GM19397 (cell line): Measurements from ENCODE around the gene ZNF653.
"Not testable (repeated sequence)": the region's sequence is repeated elsewhere in the genome, so short reads cannot be mapped to it uniquely, and the experiment has no call there.

ENCODE experiments used
- ATAC-seq: cut with Tn5 transposase; IDR thresholded peaks from one replicate; pipeline ENCODE4 v1.9.1; 2021; ENCODE audit warnings: mild to moderate bottlenecking, moderate library complexity; ENCODE audit not compliant: unreplicated experiment

The ZNF653 gene

DNA sequence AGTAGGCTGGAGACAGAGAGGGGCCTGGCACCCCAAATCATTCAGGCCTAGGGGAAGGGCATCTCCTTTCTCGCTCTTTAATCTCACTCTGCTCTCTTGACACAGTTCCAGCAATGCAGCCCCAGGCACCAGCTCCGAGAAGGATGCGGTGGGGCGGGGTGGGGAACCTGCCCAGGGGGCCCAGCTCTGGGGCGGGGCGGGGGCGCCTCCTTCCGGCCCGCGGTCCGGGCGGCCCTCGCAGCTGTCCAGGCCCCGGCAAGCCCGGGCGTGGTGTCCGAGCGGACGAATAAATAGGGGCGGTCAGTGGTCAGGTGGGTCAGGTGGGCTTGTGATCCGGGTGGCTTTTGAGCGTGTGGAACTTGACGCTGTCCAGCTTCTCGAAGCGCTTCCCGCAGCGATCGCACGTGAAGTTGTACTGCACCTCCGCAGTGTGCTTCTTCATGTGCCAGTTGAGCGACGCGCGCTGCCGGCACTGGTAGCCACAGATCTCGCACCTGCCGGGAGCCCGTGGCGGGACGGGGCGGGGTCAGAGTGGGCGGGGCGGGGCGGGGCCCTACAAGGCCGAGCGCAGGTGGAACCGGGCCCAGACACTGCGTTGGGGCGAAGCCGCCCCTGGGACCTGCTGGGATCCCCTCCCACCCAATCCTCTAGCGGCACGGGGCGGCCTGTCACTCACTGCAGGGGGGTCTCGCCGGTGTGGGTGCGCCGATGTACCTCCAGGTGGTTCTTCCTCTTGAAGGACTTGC lies 22.1 kb downstream of the ZNF653 start:
- ATAC-seq: no peak

DNA sequence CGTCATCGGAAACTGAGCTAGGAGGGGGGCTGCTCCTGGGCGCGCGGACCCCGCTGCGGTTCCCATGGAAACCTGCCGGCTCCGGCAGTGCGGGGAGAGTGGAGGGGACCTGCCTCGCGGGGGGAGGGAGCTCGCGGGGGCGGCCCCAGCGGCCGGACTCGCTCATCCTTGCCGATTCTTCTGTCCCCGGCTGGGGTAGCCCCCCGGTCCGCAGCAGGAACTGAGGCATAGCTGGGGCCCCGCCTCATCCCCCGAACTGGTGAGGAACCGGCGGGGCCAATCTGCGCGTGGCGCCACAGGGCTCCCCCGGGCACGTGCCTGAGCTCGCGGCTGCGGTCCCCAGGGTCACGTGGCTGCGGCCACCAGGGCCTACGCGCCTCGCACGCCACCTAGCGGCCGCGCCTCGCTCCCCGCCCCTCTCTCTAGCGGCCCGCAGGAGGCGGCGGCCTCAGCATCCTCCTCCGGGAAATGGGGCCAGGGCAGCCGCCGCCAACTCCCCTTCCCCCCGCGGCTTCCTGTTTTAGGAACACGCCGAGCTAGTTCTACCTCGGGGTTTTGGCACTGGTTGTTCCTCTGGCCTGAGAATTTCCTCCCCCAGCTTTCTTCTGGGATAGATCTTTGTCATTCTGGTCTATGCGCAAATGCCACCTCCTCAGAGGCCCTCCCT lies 23.1 kb downstream of the ZNF653 start:
- peak; percentile 63 for ATAC-seq

DNA sequence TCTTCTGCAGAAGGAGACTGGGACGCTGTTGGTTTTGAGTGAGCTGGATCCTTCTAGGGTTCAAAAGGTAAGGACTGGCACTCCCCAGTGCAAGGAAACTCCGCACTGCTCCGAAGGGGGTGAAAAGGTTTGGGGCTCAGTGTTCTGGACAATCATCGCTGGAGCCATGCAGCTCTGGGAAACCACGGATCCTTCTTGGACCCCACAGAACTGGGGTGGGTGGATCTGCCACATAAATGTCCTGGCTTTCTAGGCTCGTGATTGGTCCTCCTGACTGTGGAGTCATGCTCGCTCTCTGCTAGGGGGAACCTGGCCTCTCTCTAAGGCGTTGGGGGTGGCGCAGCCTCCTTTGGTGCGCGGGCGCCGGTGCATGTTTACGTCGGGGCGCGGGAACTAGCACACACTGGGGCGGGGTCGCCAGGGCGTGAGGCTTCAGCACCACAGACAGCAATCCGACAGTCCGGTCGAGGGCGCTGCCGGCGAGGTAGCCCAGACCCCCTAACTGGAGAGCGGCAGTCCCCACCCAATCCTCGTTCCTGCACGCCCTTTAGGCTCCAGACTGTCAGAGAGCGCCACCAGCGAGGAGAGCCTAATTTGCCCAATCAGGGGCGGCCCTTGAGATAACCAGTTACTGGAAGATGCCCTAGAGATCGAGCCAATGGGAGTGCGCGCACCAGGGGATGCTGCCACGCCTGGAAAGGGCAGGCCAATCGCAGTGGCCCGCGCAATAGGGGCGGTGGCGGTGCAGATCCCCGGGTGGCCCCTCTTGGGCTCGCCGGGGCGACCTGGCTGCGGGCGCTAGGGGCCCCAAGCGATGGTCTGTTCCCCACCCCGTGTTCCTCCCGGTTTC lies 23.9 kb downstream of the ZNF653 start:
- ATAC-seq: peak; percentile 55

DNA sequence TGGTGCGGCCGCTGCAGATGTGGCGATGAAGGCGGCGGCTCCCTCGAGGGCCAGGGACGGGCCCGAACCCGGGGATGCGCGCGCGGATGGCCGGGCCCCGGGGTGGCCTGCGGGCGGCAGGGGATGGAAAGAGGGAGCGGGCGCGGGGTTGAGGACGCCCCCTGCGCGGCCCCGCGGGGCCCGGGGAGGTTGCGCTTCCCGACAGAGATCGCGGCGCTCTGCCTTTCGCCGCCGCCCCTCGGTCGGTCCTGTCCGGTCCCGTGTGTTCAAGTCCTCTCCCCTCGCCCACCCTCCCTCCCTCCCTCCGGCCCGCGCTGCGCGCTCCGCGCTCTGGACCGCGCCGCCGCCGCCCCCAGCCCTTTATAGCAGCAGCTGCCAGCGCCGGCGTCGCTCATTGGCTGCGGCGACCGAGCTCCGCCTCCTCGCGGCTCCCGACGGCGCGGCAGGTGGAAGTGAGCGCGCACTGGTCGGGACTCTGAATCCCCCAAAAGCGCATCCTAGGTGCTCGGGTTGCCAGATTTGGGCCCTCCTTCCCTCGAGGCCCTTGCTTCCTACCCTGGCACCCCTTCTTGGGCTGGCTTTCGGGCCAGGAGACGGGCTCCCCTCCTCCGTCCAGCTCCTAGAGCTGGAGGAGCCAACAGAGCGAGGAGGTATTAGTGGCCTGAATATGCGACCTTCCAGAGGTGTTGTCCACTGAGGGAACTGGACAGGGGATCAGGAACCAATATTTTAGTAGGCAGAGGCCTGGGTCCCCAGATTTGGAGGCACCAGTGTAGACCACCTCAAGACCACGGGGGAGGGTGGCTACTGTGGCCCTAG lies 24.7 kb downstream of the ZNF653 start, which contains the start of gene ELAVL3:
Gene ELAVL3, minus strand, starts transcription at position 332 of the 819 bp plus-strand sequence. CDS start 438 bp downstream, outside the sequence.
- no peak for ATAC-seq

DNA sequence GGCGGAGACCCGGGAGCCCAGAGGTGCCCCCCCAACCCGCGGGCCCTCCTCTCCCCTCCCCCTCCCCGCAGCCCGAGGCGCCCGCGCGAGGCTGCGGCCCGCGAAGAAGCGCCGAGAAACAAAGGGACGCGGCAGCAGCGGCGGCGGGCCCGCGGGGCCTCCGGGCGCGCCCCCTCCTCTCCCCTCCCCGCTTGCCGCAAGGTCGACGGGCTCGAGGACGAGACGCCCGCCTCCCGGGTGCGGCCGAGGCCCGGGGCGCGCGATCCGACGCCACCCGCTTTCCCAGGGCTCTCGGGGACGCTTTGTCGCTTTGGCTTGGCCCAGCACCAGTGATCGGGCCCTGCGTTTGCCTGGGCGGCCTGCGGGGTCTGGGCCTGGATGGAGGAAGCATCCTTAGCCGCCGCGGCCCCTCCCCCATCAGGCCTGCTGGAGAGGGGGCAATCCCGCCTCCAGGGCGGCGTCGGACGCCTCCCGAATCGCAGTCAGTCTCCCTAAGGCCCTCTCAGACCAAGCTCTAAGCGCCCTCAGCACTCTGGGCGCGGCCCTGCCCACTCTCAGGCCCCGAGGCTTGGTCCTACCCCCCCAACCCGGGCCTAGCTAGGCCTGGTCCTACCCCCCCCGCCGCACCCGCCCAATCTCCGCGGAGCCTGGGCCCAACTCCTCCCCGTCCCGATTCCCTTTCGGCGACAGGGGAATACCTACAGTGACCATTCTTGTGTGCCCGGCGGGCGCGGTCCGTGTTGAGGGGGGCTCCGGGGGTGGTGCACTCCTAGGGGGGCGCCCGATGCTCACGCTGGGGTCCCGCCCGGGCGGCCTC lies 25.5 kb downstream of the ZNF653 start:
- no peak for ATAC-seq

DNA sequence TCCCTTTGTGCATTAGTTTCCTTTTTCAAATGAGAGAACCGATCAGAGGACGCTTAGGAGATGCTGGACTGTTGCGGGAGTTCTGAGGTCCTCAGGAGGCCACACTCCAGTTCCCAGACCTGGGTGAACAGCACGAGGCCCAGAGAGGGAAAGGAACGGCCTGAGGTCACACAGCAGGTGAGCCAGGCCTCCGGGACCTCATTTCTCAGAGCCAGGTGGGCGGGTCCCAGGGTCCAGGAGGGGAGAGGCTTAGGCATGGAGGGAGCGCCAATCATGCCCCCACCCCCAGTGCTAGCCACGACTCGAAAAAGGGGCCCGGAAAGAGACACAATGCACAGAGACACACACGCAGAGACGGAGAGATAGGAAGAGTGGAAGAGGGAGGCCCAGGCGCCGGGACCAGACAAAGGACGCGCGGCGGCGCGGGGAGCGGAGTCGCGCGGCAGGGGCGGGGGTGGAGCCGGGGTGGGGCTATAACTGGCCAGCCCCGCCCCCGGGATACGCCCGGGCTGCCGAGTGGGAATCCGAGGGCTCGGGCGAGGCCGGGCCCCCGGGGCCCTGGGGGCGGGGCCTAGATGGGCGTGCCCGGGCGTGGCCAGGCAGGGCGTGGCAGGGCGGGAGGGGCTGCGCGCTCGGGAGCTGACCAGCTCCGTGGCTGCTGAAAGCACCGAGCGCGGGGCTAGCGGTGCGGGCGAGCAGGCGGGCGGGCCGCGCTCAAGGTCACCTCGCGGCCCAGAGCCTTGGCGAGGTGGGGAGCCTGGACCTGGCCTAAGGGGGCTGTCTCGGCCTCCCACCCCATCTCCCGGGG lies 26.3 kb downstream of the ZNF653 start:
- ATAC-seq: no peak

DNA sequence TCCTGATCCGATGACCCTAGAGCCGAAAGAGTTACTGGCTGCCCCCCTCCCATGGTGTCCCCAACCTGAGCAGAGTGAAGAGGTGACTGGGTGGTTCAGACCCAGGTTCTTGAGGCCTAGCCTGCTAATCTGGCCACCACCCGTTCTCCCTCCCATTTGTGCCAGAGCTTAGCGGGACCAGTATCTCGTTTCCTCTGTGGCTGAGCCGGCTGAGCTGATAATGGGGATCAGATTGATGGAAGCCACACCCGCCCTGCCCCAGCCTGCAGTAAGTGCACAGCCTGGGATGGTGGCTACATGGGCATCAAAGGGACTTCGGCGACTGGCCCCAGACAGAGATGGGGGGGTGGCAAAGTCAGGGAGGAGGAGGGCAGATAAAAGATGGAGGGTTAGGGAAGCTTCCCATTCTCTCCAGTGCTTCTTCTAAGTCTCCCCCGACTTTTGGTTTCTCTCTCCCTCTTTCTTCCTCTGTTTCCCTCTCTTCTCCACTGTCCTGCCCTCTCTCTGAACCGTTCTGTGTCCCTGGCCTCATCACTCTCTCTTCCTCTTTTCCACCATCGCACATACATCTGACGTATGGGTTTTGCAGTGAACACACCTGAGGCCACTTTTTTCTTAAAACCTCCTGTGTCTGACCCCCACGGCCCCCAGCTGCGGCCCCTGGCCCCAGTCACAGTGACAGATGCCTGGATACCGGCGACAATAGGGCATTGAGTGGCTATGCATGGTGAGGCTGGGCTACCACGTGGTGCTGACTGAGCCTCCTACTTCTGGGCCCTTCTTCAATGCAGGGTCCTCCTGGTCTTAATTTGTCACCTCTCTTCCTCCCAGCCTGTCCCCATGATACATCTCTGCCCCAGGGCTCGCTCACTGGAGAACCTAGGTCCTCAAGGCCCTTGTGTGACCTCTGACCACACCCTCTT lies 27.2 kb downstream of the ZNF653 start:
- ATAC-seq: no peak

DNA sequence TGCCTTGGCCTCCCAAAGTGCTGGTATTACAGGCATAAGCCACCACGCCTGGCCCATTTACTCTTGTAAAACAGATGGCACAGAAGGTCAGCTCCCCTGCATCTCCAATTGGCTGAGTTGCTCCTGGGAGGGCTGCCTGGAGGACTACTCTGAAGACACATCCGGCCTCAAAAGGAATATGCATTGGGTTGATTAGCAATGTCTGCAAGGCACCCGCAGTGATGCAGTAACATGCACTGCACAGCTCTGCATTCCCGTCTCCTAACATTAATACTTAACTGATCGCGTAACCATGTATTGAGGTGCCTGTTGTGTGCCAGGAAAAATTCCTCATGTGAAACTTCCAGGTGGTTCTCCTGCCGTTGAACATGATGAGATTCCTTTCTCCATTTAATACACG lies 29.8 kb downstream of the ZNF653 start:
- ATAC-seq: no peak

DNA sequence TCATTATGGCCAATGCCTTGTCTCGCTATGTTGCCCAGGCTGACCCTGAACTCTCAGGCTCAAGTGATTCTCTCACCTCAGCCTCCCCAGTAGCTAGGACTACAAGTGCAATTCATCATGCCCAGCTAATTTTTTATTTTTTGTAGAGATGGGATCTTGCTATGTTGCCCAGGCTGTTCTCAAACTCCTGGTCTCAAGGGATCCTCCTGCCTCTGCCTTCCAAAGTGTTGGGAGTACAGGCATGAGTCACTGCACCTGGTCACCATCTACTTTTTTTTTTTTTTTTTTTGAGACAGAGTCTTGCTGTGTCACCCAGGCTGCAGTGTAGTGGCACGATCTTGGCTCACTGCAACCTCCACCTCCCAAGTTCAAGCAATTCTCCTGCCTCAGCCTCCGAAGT lies 30.3 kb downstream of the ZNF653 start:
- not testable (repeated sequence) for ATAC-seq

DNA sequence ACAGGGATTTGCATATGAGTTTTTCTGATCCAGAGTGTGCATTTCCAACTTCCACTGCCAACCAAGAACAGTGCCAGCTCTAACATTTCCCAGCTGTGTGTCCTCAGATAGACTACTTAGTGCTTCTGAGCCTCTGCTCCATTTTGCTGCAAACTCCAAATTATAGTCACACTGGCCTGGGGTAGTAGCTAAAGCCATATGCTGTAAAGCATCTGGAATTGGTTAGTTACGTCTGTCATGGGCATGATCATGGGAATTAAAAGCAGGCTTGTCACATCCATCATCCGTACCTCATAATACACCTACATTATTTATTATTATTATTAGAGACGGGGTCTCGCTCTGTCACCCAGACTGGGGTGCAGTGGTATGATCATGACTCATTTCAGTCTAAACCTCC lies 31.9 kb downstream of the ZNF653 start:
- ATAC-seq: no peak

DNA sequence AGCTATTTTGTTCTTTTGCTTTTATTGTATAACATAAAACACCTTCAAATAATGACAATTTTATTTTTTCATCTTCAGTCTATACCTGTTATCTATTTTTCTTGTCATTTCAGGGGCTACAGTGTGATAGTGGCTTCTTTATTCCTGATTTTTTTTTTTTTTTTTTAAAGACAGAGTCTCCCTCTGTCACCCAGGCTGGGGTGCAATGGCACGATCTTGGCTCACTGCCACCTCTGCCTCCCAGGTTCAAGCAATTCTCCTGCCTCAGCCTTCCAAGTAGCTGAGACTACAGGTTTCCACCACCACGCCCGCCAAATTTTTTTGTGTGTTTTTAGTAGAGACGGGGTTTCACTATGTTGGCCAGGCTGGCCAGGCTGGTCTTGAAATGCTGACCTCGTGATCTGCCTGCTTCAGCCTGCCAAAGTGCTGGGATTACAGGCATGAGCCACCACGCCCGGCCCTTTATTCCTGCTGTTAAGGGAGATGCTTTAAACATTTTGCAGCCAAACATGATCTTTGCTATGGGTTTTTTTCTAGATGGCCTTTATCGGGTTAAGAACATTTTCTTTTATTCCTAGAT lies 37.3 kb downstream of the ZNF653 start:
- ATAC-seq: not testable (repeated sequence)

DNA sequence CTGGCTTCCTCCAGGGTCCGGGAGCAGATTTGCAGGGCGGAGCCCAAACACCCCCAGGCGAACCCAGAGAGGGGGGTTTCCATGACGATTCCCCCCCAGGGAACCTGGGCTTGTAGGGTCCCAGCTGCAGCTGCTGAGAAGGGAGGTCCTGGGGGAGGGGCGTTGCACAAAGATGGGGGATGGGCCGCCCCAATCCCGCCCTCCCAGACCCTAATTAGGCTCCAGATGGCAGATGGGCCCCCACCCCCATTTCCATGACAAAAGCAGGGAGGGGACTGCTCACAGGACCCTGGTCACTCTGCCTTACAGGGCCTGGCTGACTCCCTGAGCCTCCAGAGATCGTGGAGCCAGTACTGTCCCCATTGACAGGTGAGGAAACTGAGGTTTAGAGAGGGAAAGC lies 40.0 kb downstream of the ZNF653 start:
- no peak for ATAC-seq

DNA sequence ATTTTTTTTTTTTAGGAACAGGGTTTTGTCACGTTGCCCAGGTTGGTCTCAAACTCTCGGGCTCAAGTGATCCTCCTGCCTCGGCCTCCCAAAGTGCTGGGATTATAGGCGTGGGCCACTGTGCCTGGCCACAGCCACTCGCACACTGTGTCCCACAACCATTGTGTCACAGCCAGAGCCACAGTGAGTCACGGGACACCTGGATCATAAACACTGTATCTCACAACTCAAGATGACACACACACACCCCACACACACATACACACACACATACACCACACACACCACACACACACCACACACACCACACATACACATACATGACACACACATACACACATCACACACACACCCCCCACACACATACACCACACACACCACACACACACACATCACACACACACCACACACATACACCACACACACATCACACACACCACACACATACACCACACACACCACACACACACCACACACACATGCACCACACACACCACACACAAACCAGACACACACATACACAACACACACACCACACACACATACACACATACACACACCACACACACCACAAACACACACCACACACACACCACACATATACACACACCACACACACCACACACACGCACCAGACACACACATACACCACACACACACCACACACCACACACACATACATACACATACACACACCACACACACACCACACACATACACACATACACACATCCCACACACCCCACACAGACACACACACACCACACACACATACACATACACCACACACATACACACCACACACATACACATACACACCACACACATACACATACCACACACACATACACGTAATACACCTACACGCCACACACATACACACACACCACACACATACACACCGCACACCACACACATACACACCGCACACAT lies 41.0 kb downstream of the ZNF653 start:
- no peak for ATAC-seq

DNA sequence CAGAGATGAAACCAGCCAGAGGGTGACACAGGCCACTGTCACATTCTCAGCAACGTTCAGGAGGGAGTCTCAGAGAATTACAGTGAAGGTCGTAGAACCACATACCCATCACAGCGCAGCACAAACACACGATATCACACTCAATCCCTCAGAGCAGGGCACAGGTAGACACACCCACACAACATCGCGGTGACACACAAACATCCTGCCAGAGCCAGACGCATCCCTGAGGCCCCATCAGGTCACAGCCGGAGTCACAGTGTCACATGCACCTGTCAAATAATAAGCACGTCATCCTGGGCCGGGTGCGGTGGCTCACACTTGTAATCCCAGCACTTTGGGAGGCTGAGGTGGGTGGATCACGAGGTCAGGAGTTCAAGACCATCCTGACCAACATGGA lies 42.2 kb downstream of the ZNF653 start:
- ATAC-seq: no peak

DNA sequence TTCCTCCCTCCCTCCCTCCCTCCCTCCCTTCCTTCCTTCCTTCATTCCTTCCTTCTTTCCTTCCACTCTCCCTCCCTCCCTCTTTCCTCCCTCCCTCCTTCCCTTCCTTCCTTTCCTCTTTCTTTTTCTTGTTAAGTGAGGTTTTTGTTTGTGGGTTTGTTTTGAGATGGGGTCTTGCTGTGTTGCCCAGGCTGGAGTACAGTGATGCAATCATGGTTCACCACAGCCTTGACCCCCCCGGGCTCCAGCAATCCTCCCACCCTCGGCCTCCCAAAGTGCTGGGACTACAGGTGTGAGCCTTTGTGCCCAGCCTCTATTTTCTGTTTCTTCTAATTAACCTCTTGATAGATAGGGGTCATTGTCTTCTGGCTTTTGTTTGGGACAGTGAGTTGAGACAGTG lies 44.2 kb downstream of the ZNF653 start:
- no peak for ATAC-seq

DNA sequence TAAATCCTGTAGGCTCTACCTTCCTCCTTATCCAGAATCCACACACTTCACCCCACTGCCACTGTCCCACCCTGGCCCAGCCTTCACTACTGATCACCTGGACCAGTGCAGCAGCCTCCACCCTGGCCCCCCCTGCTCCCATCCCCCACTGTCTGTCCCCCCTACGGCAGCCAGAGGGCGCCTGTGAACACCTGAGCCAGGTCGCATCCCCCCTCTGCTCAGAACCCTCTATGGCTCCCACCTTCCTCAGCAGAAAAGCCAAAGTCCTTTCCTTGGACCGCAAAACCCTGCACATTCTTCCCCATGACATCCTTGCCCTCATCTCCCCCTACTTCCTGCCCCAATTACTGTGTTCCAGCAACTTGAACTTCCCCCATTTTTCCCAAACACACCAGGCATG lies 45.4 kb downstream of the ZNF653 start:
- ATAC-seq: no peak

DNA sequence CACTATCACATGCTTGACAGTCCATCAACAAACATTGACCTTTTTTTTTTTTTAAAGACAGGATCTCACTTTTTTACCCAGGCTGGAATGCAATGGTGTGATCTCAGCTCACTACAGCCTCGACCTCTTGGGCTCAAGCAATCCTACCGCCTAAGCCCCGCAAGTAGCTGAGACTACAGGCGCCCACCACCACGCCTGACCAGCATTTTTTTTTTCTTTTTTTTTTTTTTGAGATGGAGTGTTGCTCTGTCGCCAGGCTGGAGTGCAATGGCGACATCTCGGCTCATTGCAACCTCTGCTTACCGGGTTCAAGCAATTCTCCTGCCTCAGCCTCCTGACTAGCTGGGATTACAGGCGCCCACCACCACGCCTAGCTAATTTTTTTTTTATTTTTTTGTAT lies 46.7 kb downstream of the ZNF653 start:
- not testable (repeated sequence) for ATAC-seq
